Measurements from ENCODE around the gene NES. TPM values are rescaled to one million over a fixed set of nuclear protein-coding genes. Genes with fewer than 3 reads are reported as not detected.
A peak's percentile ranks its signal among the peaks of the same experiment; 100 is the strongest.

NES gene
- total and polyA plus RNA-seq, 2 experiments from 2014 or later, result 25.0 to 95.9 TPM

GRCh38 chr1:156681196-156681960 lies 4.2 kb upstream of the NES start (continued):
- no peak for TF ChIP-seq REST (IDR thresholded peaks at IDR 0.05; ENCODE audit: unreplicated experiment)
- no peak for TF ChIP-seq JUNB (IDR thresholded peaks at IDR 0.05; ENCODE audit: unreplicated experiment)
- TF ChIP-seq ZNF331 (CRISPR knock-in tag; IDR thresholded peaks at IDR 0.05; ENCODE audit: low read depth), result no peak
- no peak for TF ChIP-seq ZNF114 (CRISPR knock-in tag; IDR thresholded peaks at IDR 0.05)
- no peak for TF ChIP-seq STAT1 (IDR thresholded peaks at IDR 0.05; ENCODE audit: unreplicated experiment)
- TF ChIP-seq ETS1 (IDR thresholded peaks at IDR 0.05), result no peak
- TF ChIP-seq POLR2AphosphoS5 (IDR thresholded peaks at IDR 0.05; ENCODE audit: low read depth), result no peak

GRCh38 chr1:156680056-156680455 lies 2.8 kb upstream of the NES start:
- DNase-seq (ENCODE audit: low spot score) (no peak), ATAC-seq (no peak)
- Mint-ChIP-seq H3K4me1 (peaks cover 42% of the 10 kb centered on the region), H3K27ac (no peak overlapping the region), H3K36me3 (ENCODE audit: low read depth) (peaks cover 9% of the 10 kb centered on the region), H3K4me3 (no peak overlapping the region), H3K27me3 (ENCODE audit: insufficient read depth, low read depth, poor library complexity) (peaks cover 23% of the 10 kb centered on the region), H3K9me3 (no peaks in the 10 kb centered on the region; the same call in 2 of the 3 replicates)
- no peak for TF ChIP-seq NANOG (IDR thresholded peaks at IDR 0.05; ENCODE audit: borderline replicate concordance)
- TF ChIP-seq REST (IDR thresholded peaks at IDR 0.05; ENCODE audit: unreplicated experiment), result peak; percentile 48
- no peak for TF ChIP-seq ETS1 (IDR thresholded peaks at IDR 0.05)
- H3F3A ChIP-seq (replicated peaks; ENCODE audit: low read depth), result no peaks in the 10 kb centered on the region
- no peak overlapping the region for H2AFZ ChIP-seq
- peaks cover 26% of the 10 kb centered on the region for H3K4me1 ChIP-seq (ENCODE audit: insufficient read depth)
- H3K4me2 ChIP-seq, result no peak overlapping the region
- no peaks in the 10 kb centered on the region for H3K36me3 ChIP-seq (ENCODE audit: insufficient read depth)
- no peak overlapping the region for H3K4me3 ChIP-seq
- H3K79me2 ChIP-seq (replicated peaks; ENCODE audit: insufficient read depth), result peaks cover 21% of the 10 kb centered on the region
- H3K27me3 ChIP-seq (ENCODE audit: insufficient read depth), result peaks cover 23% of the 10 kb centered on the region
- H4K20me1 ChIP-seq (replicated peaks; ENCODE audit: insufficient read depth), result no peaks in the 10 kb centered on the region
- H3K27ac ChIP-seq (ENCODE audit: low read depth), result no peak overlapping the region
- no peaks in the 10 kb centered on the region for H3K9me2 ChIP-seq (ENCODE audit: insufficient read depth)
